ENCODE results near the gene SLC4A3.

Gene SLC4A3

DNA sequence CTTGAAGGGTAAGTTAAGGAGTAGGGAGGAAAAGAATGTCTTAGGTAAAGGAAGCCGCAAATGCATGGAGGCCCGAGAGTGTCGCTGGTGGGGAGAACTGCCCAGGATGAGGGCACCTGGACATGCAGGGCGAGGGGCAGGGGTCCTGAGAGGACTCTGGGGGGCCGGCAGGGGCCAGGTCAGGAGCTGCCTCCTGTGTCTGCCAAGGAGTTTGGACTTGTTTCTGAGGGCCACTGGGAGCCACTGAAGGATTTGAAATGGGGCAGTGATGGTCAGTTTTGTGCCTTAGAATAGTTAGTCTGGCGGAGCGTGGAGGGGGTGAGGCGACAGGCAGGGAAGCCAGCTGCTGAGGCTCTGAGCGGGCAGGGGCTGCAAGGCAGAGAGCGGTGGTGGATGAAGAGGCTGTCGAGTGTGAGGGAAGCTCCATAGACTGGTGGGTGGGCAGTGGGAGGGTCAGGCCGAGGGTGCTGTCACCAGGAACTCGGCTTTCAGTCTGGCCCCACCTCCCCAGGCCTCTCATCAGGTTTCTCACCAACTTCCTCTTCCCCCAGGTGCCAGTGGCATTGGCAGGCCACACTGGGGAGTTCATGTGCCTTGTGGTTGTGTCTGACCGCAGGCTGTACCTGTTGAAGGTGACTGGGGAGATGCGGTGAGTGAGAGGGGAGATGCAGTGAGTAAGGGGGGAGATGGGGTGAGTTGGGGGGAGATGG is 14.7 kb upstream of the SLC4A3 start:
- no peak for DNase-seq

DNA sequence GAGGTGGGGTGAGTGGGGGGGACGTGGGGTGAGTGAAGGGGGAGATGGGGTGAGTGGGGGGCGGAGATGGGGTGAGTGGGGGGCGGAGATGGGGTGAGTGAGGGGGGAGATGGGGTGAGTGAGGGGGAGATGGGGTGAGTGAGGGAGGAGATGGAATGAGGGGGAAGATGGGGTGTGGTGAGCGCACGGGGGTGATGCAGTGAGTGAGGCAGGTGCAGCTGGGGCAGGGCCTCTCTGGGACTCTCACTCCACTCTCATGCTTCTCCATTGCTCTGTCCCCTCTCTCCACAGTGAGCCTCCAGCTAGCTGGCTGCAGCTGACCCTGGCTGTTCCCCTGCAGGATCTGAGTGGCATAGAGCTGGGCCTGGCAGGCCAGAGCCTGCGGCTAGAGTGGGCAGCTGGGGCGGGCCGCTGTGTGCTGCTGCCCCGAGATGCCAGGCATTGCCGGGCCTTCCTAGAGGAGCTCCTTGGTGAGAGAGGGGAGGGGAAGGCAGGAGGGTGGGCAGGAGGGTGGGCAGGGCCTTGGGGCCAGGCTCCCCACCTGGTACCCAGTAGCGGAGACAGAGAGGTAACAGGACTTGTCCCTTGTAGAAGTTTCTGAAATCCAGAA is 13.9 kb upstream of the SLC4A3 start:
- DNase-seq = no peak

DNA sequence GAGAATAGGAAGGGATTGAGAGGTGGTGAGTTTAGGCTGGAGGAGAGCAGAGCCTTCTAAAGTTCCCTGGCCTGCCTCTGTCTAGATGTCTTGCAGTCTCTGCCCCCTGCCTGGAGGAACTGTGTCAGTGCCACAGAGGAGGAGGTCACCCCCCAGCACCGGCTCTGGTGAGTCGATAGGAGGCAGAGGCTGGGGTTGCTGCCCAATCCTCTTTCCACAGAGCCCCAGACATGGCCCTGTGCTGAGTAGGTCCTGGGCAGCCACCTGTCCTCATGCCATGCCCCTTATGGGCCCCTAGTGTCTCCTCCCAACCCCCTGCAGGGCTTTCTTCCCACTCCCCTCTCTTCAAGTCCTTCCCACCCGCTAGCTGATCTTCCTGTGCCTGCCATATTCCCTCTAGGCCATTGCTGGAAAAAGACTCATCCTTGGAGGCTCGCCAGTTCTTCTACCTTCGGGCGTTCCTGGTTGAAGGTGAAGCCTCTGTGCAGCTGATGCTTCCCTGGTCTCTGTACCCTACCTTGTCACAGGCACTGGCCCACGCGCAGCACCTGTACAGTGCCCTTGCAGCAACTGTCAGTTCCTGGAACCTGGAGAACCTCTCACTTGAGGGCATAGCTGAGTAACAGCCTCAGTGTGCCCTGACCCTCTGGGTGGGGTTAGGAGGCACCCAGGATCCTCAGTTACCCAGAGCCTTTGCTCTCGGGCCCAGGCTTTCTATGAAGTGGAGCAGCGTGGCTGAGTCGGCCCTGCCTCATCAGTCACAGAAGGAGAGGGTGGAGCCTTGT is 13.2 kb upstream of the SLC4A3 start:
- DNase-seq = no peak

DNA sequence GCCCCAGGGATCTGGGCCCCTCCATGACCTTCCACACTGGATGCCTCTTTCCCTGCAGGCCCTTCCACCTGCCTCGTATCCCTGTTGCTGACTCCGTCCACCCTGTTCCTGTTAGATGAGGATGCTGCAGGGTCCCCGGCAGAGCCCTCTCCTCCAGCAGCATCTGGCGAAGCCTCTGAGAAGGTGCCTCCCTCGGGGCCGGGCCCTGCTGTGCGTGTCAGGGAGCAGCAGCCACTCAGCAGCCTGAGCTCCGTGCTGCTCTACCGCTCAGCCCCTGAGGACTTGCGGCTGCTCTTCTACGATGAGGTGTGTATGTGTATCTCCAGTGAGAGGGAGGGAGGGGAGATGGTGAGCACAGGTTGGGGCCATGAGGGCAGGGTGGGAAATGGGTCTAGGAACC is 12.4 kb upstream of the SLC4A3 start:
- peak; percentile 50 for DNase-seq

DNA sequence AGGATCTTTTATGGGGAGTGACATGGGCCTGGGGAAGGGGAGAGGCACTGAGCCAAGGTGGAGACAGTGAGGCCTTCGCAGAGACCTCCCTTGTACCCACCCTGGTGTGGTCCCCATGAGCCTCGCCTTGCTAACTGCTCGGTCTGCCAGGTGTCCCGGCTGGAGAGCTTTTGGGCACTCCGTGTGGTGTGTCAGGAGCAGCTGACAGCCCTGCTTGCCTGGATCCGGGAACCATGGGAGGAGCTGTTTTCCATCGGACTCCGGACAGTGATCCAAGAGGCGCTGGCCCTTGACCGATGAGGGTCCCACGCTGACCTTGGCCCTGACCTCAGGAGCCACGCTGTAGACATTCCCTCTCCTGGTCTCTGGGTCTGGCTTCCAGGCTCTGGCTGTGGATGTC is 11.5 kb upstream of the SLC4A3 start:
- DNase-seq = no peak

DNA sequence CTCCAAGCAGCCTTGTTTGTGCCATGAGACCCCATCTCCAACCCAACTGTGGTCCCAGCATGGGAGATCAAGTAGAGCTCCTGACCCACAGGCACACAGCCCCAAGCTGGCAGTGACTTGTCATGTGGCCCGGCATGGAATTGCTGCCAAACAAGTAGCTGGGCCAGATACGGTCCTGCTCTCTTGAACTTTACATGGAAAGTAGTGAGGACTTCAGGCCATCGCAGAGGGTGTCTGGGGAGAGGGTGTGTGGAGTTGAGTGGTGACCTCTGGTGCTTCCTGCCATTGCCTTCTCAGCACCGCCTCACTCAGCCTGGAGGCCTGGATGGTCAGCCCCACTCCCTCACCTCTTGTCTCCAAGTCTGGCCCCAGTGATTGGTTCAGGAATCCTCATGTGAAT is 10.9 kb upstream of the SLC4A3 start:
- DNase-seq = no peak

DNA sequence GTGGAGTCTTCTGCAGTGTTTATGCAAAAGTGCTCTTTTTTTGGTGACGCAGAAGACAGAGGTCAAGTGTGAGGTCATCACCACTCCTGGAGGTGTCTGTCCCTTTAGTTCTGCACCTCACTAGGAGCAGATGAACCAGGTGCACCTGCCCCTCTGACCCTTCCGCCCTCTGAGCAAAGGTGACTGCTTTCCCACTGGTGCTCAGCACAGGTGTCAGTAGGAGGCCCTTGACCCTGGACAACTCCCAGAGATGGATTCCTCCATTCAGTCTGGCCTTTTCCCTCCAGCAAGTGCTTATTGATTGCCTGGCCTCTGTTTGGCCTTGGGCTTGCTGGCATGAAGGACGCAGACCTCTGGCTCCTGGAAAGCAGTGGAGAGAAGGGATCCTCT is 8.7 kb upstream of the SLC4A3 start:
- no peak for DNase-seq

DNA sequence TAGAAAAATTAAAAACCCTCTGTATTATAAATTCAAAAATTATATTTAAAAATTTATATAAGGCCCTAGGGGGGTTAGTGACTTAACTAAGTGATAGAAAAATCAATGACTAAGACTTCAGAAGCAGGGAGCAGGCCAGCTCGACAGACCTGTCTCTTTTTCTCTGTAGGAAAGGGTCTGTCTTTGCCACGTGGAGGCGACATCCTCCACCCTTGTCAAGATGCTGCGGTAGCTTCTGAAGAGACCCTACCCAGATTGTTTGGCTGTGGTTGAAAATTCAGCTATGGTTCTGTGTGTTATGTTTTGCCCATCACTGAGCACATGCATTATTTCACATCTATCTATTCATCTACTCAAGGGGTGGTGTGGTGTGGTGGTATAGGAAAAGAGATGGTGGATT is 8.2 kb upstream of the SLC4A3 start:
- no peak for DNase-seq

DNA sequence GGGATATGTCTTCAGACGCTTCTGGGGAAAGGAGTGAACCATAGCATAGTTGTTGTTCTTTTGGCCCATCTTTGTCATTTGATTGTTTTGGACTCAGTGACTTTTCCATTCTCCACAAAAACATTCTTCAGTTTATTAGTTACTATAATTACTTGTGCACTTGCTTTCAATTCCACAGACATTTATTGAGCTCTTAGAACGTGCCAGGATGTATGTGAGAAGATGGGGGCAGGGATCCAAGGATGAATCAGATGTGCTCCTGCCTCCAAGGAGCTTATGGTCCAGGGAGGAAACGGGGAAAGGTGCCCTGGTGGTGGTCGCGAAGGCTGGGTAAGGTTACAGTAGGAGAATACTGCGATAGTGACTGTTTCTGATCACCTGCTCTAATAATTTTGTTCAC is 6.9 kb upstream of the SLC4A3 start:
- no peak for DNase-seq

DNA sequence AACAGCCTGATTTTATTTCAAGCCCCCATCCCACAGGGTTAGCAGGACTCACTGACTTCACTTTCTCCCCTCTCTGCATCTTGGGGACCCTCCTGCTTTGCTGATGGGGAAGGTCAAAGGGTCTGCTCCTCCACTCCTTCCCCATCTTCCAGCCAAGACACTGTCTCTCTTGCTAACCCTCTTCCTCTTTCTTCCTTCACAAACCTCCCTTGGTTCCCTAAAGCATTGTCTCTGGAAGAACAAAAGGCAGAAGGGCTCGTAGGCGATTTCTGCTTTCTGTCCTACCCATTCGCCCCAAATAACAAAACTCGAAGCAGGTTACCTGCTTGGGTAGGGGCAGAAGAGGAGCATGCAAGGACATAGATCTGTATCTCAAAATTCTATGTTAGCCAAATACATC is 5.5 kb upstream of the SLC4A3 start:
- DNase-seq = no peak

DNA sequence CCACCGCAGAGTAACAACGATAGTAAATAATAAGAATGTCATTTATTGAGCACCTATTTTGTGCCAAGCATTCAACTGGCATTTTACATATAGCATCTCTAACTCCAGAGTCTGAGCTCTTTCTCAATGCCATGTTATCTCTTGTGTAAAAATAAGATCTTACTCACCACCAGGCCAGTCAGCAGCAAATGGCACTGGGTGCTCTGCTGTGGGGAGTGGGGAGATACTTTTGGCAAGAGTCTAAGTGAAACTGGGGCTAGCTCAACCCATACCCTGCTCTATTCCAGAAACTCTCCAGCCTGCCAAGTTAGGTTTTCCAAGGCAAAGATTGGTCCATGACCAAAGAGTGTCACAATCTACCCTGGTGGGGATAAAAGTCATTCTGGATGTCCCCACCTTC is 5.0 kb upstream of the SLC4A3 start:
- DNase-seq = no peak

DNA sequence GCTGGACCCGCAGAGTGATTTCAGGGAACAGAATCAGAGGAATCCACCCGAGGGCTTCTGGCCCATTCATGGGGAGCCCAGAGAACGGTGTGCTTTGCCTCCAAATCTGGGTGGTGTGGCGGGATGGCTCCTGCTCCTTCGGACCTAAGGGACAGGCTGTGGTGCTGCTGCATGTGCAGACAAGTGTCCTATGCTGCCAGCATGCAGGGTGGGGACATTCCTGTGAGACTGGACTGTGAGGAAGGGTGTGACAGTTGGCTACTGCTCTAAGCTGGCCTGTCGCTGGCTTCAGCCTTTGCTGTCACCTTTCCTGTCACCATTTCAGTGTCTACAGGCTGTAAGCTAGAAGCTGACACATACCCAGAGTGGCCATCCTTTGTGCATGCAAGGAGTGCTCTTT is 2.9 kb upstream of the SLC4A3 start:
- DNase-seq = no peak

DNA sequence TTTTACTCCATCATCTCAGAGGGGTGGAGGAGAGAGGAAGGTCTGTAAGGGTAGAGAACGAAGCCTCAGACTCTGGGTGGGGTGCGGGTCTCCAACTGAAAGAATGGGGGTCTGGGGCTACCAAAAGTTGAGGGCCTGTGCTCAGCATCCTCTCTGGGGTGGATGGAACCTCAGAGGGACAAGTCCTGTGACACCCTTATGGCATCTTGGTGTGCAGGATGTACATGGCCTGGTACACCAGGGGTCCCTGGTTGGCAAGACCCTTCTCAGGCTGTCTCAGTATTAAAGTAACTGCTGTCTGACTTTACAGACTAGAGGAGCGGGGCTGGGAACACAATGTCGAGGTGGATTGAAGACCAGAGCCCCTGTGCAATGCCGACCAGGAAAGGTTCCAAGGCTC is 2.3 kb upstream of the SLC4A3 start:
- DNase-seq = no peak

DNA sequence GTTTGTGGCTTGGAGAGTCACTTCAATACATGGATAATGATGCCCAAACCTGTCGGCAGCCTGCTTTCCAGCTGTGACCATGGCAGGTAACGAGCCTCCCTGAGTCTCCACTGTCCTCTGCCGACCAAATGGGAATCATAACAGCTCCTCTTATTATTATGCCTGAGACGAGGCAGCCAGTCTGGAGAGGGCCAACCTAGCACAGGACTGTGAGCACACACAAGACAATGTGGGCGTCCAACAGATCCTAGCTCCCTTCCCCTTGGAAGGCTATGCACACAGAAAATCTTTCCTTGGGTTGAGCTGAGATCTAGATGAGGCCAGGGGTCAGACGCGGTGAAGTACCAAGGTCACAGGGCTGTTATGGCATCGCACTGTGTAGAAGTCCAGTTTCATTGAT is 890 bp upstream of the SLC4A3 start:
- DNase-seq = no peak

DNA sequence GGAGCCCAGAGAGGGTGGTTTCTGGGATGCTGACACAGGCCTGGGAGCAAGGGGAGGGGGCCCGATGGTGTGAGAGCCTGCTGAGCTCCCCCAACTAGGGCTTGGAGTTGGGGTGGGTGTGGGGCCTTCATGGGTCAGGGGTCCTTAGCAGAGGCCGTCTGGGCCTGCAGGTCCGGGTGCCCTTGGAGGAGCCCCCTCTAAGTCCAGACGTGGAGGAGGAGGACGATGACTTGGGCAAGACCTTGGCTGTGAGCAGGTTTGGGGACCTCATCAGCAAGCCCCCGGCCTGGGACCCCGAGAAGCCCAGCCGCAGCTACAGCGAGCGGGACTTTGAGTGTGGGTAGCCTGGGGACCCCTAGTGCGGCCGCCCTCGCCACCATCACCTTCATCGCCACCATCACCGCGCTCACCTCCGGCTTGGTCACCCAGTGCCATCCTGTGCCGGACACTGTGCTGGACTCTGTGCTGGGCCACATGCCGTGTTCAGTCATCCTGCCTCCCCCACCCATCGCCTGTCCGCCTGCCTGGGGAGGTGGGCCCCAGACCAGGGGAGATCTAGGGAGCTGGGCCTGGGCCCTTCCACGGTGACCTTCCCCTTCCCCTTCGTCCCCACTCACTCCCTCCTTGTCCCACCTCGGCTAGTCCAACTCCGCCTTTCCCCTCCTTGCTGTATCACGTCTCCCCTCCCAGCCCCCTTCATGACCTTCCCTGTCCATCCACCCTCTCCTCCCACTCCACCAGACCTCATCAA is 980 bp downstream of the SLC4A3 start:
- no peak for DNase-seq

DNA sequence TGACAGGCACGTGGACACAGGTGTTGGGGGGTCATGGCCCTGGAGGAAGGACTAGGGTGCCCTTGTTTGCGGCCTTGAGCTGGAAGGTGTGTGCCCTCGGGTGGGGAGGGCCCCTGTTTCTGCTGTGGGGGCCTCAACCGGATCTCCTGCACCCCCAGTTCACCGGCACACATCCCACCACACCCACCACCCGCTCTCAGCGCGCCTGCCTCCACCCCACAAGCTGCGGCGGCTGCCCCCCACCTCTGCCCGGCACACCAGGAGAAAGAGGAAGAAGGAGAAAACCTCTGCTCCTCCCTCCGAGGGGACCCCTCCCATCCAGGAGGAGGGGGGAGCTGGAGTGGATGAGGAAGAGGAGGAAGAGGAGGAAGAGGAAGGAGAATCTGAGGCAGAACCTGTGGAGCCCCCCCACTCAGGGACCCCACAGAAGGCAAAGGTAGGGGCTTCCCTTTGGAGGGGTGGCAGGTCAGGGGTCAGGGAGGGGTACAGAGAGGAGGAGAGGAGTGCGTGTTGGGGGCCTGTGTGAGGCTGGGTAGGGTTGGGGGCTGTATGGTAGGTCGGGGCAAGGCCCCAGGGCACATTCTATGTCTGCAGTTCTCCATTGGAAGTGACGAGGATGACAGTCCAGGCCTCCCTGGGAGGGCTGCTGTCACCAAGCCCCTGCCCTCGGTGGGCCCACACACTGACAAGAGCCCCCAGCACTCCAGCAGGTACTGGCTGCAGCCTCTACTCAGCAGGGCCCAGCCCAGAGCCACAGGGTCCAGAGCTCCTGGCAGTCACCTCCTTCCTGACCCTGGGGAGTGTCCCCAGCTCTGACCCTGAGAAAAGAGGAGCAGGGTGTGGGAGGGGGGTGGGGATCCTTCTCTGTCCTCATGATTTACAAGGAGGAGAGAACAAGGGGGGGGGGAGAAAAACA is 1.8 kb downstream of the SLC4A3 start:
- no peak for DNase-seq

DNA sequence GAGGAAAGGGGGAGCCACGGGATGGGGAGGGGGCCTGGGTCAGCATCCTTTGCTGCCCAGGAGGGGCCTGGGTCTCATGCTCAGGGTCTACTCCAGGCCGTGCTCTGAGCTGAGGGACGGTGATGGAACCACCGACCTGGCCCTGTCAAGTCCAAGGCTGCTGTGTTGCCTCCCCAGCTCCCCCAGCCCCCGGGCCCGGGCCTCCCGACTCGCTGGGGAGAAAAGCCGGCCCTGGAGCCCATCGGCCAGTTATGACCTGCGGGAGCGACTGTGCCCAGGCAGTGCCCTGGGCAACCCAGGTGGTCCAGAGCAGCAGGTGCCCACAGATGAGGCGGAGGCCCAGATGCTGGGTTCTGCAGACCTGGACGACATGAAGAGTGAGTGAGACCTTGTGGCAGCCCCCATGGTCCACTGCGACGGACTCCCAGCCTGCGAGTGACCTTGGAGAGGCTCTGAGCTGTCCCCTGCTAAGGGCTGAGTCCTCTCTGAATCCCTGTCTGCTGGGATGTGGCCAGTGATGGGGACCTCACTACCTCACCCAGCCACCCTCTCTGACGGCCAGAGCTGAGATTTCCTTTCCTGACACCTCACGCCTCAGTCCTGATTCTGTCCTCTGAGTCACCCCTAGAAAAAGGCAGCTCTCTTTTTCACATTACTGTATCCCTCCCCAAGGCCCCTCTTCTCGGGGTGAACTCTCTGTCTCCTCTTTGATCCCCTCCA is 2.7 kb downstream of the SLC4A3 start:
- no peak for DNase-seq

DNA sequence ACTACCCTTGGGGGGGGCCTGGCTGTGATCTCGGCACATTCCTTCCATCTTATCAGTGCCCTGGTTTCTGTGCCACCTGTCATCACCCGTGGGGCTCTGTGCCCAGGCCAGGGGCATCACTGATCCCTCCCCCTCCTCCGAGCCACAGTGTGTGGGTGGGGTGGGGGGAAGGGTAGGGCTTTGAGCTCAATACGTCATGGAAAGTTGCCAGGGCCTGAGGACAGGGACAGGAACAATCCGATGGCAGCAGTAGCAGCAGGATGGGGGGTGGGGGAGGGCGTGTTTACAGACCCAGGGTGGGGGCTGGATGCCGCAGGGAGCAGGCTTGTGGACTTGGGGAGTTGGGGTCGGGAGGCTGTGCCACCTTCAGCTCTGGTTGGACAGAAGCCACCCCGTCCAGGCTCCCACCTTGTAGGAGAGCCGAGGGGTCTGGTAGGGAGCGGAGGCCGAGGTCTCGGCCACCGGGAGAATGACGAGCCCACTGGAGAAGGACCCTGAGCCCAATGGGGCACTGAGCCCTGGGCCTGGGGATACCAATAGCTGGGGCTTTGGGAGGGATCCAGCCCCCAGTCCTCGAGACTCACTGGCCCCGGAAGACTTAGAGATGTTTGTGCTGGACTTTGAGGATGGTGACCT is 3.5 kb downstream of the SLC4A3 start:
- DNase-seq = no peak

DNA sequence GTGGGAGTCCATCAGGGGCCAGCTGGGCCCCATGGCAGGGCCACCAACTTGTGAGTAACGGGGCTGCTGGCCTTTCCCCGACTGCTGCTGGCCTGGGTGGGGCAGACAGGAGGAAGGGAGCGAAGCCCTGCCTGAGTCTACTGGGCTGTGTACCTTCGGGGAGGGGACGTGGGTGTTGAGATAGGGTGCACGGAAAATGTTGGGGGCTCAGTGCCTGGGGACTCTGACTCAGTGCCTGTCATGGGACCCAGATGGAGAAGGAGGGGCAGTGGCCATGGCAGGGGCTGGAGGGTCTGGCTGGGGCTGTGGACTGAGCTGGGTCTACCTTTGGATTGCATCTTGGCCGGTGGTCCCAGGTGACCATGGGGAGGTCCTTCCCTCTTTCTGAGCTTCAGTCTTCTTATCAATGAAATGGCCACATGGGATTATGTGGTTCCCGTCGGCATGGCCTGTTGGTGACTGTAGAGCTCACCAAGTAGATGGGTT is 4.0 kb downstream of the SLC4A3 start:
- no peak for DNase-seq

DNA sequence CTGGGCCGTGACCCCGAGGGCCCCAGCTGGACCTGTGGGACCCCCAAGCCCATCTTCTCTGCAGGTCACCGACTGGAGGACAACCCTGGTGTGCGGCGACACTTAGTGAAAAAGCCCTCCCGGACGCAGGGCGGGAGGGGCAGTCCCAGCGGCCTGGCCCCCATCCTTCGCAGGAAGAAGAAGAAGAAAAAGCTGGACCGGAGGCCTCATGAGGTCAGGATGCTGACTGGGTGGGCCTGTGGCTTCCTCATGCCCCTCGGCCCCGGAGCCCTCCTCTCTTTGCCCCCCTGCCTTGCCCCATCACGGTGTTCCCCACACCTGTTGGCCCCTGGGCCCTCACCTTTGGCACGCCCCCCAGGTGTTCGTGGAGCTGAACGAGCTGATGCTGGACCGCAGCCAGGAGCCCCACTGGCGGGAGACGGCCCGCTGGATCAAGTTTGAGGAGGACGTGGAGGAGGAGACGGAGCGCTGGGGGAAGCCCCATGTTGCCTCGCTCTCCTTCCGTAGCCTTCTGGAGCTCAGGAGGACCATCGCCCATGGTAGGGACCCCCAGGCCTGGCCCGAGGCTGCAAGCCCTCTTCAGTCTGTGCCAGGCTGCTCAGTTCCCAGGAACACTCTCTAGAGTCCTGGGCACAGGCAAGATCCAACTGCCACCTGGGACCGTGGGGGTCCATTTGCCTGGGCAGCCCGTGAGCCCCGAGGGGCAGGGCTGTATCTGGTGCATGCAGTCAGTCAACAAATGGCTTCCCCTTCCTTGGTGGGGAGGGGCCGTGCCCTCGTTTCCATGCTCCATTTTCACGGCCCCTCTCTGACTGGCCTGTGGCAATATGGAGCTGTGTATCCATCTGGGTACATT is 4.7 kb downstream of the SLC4A3 start:
- no peak for DNase-seq

Measured in NCI-H2171 treated with DMSO at 0.1 percent for 48 hours (cell line).